Progenitor cell of endocrine pancreas (in vitro differentiated cells): Measurements from ENCODE around the gene FRMPD4. TPM values are rescaled to one million over a fixed set of nuclear protein-coding genes. Genes with fewer than 3 reads are reported as not detected.

ENCODE experiments used
- DNase-seq: peaks from one replicate; pipeline ENCODE4 v3.0.0; 2021; ENCODE audit warnings: low spot score; ENCODE audit not compliant: unreplicated experiment
- H3K27ac Mint-ChIP-seq: 2 replicates; pipeline ENCODE4 v1.8.0; 2021; ENCODE audit warnings: mild to moderate bottlenecking, moderate library complexity, mixed read lengths
- H3K27me3 Mint-ChIP-seq: 2 replicates; pipeline ENCODE4 v1.8.0; 2021; ENCODE audit warnings: mixed read lengths
- H3K36me3 Mint-ChIP-seq: 2 replicates; pipeline ENCODE4 v1.8.0; 2022; ENCODE audit warnings: mixed read lengths; ENCODE audit not compliant: insufficient read depth
- H3K4me1 Mint-ChIP-seq: 2 replicates; pipeline ENCODE4 v1.8.0; 2021; ENCODE audit warnings: low read depth, mixed read lengths
- H3K4me3 Mint-ChIP-seq: 2 replicates; pipeline ENCODE4 v1.8.0; 2021; ENCODE audit warnings: low read depth, mild to moderate bottlenecking, moderate library complexity, mixed read lengths
- H3K9me3 Mint-ChIP-seq: 2 replicates; pipeline ENCODE4 v1.8.0; 2021; ENCODE audit warnings: low read depth, mixed read lengths
- CTCF ChIP-seq: fragments of 200-600 bp; sonication (generic); IDR thresholded peaks from one replicate; pipeline ENCODE4 v1.5.0; 2021; ENCODE audit warnings: antibody characterized with exemption, mild to moderate bottlenecking; ENCODE audit not compliant: unreplicated experiment
- total RNA-seq: library from RNA; stranded (reverse); gene quantifications from 2 replicates; pipeline ENCODE4 v1.2.1, GENCODE V29; 2021

The FRMPD4 gene
- total RNA-seq, 1 donor from 2014 or later: 0.10 TPM

- Mint-ChIP-seq H3K9me3 (no peaks in the 10 kb centered on the region), H3K27me3 (no peaks in the 10 kb centered on the region), H3K4me3 (no peak overlapping the region), H3K27ac (no peak overlapping the region), H3K4me1 (no peaks in the 10 kb centered on the region), H3K36me3 (no peaks in the 10 kb centered on the region)
- DNase-seq: no peak
- TF ChIP-seq CTCF: no peak
Measured at GRCh38 chrX:12400218-12400617, 261.9 kb downstream of the FRMPD4 start.

GRCh38 chrX:12401252-12401651 lies 263.0 kb downstream of the FRMPD4 start:
- no peak overlapping the region for H3K27ac Mint-ChIP-seq
- no peaks in the 10 kb centered on the region for H3K36me3 Mint-ChIP-seq
- H3K9me3 Mint-ChIP-seq: no peaks in the 10 kb centered on the region
- no peaks in the 10 kb centered on the region for H3K4me1 Mint-ChIP-seq
- H3K4me3 Mint-ChIP-seq: no peak overlapping the region
- DNase-seq: no peak
- no peaks in the 10 kb centered on the region for H3K27me3 Mint-ChIP-seq
- no peak for TF ChIP-seq CTCF

GRCh38 chrX:12403474-12404082 lies 265.3 kb downstream of the FRMPD4 start:
- no peak overlapping the region for H3K4me3 Mint-ChIP-seq
- H3K36me3 Mint-ChIP-seq: no peaks in the 10 kb centered on the region

GRCh38 chrX:12405306-12405705 lies 267.0 kb downstream of the FRMPD4 start:
- no peak for DNase-seq
- no peak for TF ChIP-seq CTCF
- Mint-ChIP-seq H3K4me3 (no peak overlapping the region), H3K27me3 (no peaks in the 10 kb centered on the region), H3K27ac (no peak overlapping the region), H3K4me1 (no peaks in the 10 kb centered on the region), H3K36me3 (no peaks in the 10 kb centered on the region), H3K9me3 (no peaks in the 10 kb centered on the region)

More at GRCh38 chrX:12403474-12404082, 265.3 kb downstream of the FRMPD4 start:
- H3K27me3 Mint-ChIP-seq: no peaks in the 10 kb centered on the region
- no peak for TF ChIP-seq CTCF
- H3K4me1 Mint-ChIP-seq: no peaks in the 10 kb centered on the region
- H3K27ac Mint-ChIP-seq: no peak overlapping the region
- no peaks in the 10 kb centered on the region for H3K9me3 Mint-ChIP-seq
- no peak for DNase-seq

- no peak overlapping the region for H3K27ac Mint-ChIP-seq
- H3K36me3 Mint-ChIP-seq: no peaks in the 10 kb centered on the region
- no peak for TF ChIP-seq CTCF
- no peaks in the 10 kb centered on the region for H3K27me3 Mint-ChIP-seq
- H3K4me1 Mint-ChIP-seq: no peaks in the 10 kb centered on the region
- peaks cover 4% of the 10 kb centered on the region for H3K9me3 Mint-ChIP-seq
- no peak for DNase-seq
- no peak overlapping the region for H3K4me3 Mint-ChIP-seq
Measured at GRCh38 chrX:12410523-12410922, 272.2 kb downstream of the FRMPD4 start.
